Mucosa of stomach (tissue), 1 donor: ENCODE data around the gene HORMAD2.

Source experiments
- H3K27me3 ChIP-seq: one replicate; pipeline ENCODE4 v1.7.0; 2013; ENCODE audit warnings: mild to moderate bottlenecking, low read length; ENCODE audit not compliant: control insufficient read depth, insufficient read depth
- H3K36me3 ChIP-seq: one replicate; pipeline ENCODE4 v1.7.0; 2013; ENCODE audit warnings: low read length; ENCODE audit not compliant: control insufficient read depth, insufficient read depth
- H3K4me1 ChIP-seq: one replicate; pipeline ENCODE4 v1.7.0; 2013; ENCODE audit warnings: mild to moderate bottlenecking, low read length; ENCODE audit not compliant: control insufficient read depth, insufficient read depth
- H3K4me3 ChIP-seq: one replicate; pipeline ENCODE4 v1.7.0; 2013; ENCODE audit warnings: low read length
- H3K9ac ChIP-seq: one replicate; pipeline ENCODE4 v1.7.0; 2013; ENCODE audit warnings: mild to moderate bottlenecking, low read length, moderate library complexity
- H3K9me3 ChIP-seq: one replicate; pipeline ENCODE4 v1.7.0; 2013; ENCODE audit warnings: mild to moderate bottlenecking, low read length, moderate library complexity; ENCODE audit not compliant: control insufficient read depth
- donor health status: Pancreatic carcinoma.

Gene HORMAD2

DNA sequence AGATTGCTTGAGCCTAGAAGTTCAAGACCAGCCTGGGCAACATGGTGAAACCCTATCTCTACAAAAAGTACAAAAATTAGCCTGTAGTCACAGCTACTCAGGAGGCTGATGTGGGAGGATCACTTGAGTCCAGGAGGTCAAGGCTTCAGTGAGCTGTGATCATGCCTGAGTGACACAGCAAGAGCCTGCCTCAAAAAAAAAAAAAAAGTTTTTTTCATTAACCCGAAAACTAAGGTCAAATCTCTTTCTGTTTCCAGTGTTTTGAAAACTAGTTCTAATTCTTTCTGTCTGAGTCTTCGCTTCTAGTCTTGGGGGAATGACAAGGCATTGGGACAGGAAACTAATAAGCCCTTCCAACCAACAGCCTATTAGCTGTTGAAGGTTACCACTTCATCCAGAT is 108.6 kb downstream of the HORMAD2 start:
- Histone ChIP-seq H3K4me3 (no peak overlapping the region), H3K4me1 (peaks cover 18% of the 10 kb centered on the region), H3K36me3 (no peaks in the 10 kb centered on the region), H3K27me3 (no peaks in the 10 kb centered on the region), H3K9ac (no peak overlapping the region), H3K9me3 (no peaks in the 10 kb centered on the region)

- Histone ChIP-seq H3K9ac (no peak overlapping the region), H3K4me3 (no peak overlapping the region), H3K27me3 (no peaks in the 10 kb centered on the region), H3K4me1 (peaks cover 14% of the 10 kb centered on the region), H3K36me3 (no peaks in the 10 kb centered on the region), H3K9me3 (no peaks in the 10 kb centered on the region)
Observed at GRCh38 chr22:30190574-30190973, 110.3 kb downstream of the HORMAD2 start.

GRCh38 chr22:30191040-30191701 is 110.9 kb downstream of the HORMAD2 start:
- H3K27me3 ChIP-seq, result no peaks in the 10 kb centered on the region
- peaks cover 16% of the 10 kb centered on the region for H3K4me1 ChIP-seq
- H3K36me3 ChIP-seq, result no peaks in the 10 kb centered on the region
- H3K4me3 ChIP-seq, result no peak overlapping the region
- H3K9ac ChIP-seq, result no peak overlapping the region
- H3K9me3 ChIP-seq, result no peaks in the 10 kb centered on the region

GRCh38 chr22:30192427-30192826 is 112.2 kb downstream of the HORMAD2 start:
- H3K4me1 ChIP-seq, result peaks cover 25% of the 10 kb centered on the region
- H3K4me3 ChIP-seq, result no peak overlapping the region
- H3K27me3 ChIP-seq, result no peaks in the 10 kb centered on the region
- H3K36me3 ChIP-seq, result no peaks in the 10 kb centered on the region
- no peaks in the 10 kb centered on the region for H3K9me3 ChIP-seq
- H3K9ac ChIP-seq, result no peak overlapping the region

GRCh38 chr22:30193031-30193775 is 112.9 kb downstream of the HORMAD2 start:
- H3K4me3 ChIP-seq, result no peak overlapping the region
- H3K27me3 ChIP-seq, result no peaks in the 10 kb centered on the region
- H3K9ac ChIP-seq, result no peak overlapping the region
- H3K4me1 ChIP-seq, result peaks cover 25% of the 10 kb centered on the region
- no peaks in the 10 kb centered on the region for H3K36me3 ChIP-seq
- H3K9me3 ChIP-seq, result no peaks in the 10 kb centered on the region

- Histone ChIP-seq H3K9me3 (no peaks in the 10 kb centered on the region), H3K9ac (no peak overlapping the region), H3K4me1 (peaks cover 25% of the 10 kb centered on the region), H3K4me3 (no peak overlapping the region), H3K36me3 (no peaks in the 10 kb centered on the region), H3K27me3 (no peaks in the 10 kb centered on the region)
Observed at GRCh38 chr22:30195245-30196140, 115.2 kb downstream of the HORMAD2 start.

DNA sequence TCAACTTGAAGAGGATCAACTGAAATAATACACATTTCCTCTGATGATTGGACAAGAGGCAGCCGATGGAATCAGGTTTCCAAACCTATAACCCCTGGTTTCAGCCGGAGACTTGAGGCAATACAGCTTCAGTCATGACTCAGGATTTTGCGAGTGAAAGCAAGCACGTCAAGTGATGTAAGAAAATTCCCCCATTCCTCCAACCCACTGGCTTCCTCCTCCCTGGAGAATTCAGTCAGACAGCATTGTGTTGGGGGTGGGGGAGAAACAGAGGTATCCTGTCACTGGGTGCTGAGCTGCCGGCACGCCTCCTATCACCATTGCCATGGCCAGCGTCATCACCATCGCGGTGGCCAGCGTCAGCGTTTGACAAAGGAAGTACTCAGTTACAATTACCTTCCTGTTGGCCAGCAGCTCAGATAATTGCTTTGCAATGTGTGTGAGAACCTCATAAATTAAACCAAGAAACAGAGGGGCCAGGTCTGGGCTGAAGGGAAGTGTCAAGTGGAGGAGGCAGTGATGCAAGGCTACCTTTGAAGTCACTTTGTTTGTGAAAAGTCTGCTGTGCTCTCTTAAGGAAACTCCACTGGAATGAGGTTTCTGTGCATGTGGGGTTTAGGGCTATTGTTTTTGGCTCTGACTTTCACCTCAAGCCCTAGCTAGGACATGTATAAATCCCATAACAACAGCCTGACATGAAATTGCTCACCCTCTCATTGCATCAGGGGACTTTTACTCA is 116.0 kb downstream of the HORMAD2 start:
- H3K9me3 ChIP-seq, result no peaks in the 10 kb centered on the region
- H3K9ac ChIP-seq, result no peak overlapping the region

GRCh38 chr22:30196880-30197336 is 116.6 kb downstream of the HORMAD2 start:
- Histone ChIP-seq H3K9ac (no peak overlapping the region), H3K27me3 (no peaks in the 10 kb centered on the region), H3K36me3 (no peaks in the 10 kb centered on the region), H3K4me1 (peaks cover 32% of the 10 kb centered on the region), H3K4me3 (no peak overlapping the region), H3K9me3 (no peaks in the 10 kb centered on the region)

More for the DNA sequence above, 116.0 kb downstream of the HORMAD2 start:
- Histone ChIP-seq H3K27me3 (no peaks in the 10 kb centered on the region), H3K4me3 (no peak overlapping the region), H3K4me1 (peaks cover 28% of the 10 kb centered on the region), H3K36me3 (no peaks in the 10 kb centered on the region)

DNA sequence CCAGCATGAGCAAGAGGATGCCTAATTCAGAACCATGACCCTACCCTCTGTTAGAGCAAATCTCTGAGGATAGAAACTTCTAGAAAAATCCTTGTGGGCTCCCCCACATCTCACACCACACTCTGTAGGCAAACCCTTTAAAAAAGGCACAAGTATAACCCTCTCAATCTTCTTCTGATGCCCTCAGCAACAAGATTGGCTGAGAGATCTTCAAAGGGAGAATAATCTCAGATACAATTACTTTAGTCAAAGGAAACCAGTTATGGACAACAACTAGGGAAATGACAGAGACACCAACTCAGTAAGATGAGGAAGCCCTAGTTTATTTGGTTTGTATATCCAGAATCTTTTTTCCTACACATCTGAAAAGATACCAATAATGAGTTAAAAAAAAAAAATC is 117.1 kb downstream of the HORMAD2 start:
- Histone ChIP-seq H3K9ac (no peak overlapping the region), H3K27me3 (no peaks in the 10 kb centered on the region), H3K4me3 (no peak overlapping the region), H3K4me1 (peaks cover 37% of the 10 kb centered on the region), H3K9me3 (no peaks in the 10 kb centered on the region), H3K36me3 (no peaks in the 10 kb centered on the region)

DNA sequence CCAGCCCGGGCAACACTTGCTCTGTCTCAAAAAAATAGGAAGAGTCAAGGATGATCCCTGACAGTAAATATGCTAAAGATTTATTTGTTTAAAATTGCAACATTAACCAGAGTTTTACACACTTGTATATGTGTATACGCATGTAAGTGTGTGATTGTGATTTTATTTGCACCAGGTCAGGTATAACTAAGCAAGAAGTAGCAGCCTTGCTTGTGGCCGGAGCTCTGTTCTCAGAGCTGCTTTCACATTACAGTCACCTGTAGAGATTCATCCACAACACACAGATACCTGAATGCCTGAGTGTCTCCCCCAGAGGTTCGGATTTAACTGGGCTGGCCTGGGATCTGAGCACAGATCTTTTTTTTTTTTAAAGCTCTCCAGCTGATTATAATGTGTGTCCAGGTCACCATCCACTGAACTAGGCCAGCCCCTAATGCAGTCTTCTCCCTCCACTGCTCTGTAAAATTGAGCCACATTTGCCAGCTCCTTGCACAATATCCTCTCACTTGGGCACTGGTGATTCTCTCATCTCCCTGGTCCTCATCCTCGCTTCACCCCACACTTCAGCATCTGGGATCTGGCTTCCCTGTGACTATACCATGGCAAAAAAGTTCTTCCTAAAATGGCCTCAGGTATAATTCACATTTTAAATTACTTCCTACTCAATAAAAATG is 118.0 kb downstream of the HORMAD2 start:
- H3K36me3 ChIP-seq, result no peaks in the 10 kb centered on the region
- H3K4me1 ChIP-seq, result peaks cover 46% of the 10 kb centered on the region
- no peak overlapping the region for H3K9ac ChIP-seq
- no peak overlapping the region for H3K4me3 ChIP-seq
- no peaks in the 10 kb centered on the region for H3K9me3 ChIP-seq
- no peaks in the 10 kb centered on the region for H3K27me3 ChIP-seq

- Histone ChIP-seq H3K4me1 (peaks cover 52% of the 10 kb centered on the region), H3K36me3 (no peaks in the 10 kb centered on the region), H3K9ac (no peak overlapping the region), H3K9me3 (no peaks in the 10 kb centered on the region), H3K4me3 (no peak overlapping the region), H3K27me3 (no peaks in the 10 kb centered on the region)
Observed at GRCh38 chr22:30198921-30199320, 118.7 kb downstream of the HORMAD2 start.
